Measurements from ENCODE around the gene SFXN5. TPM values are rescaled to one million over a fixed set of nuclear protein-coding genes. Genes with fewer than 3 reads are reported as not detected.

SFXN5 gene
- total RNA-seq, 1 experiment from 2014 or later, result 31.3 TPM

GRCh38 chr2:72920318-72921087, 151.0 kb downstream of the SFXN5 start:
- H3K27me3 Mint-ChIP-seq (ENCODE audit: insufficient read depth, unreplicated experiment), result peaks cover 15% of the 10 kb centered on the region
- no peak for DNase-seq

GRCh38 chr2:72919414-72920317, 151.8 kb downstream of the SFXN5 start:
- Histone ChIP-seq H3K27me3 (replicated peaks; ENCODE audit: control insufficient read depth, insufficient read depth, low read length) (peaks cover 6% of the 10 kb centered on the region; the same call in 1 of the 2 replicates), H3K4me1 (peaks cover 19% of the 10 kb centered on the region; the same call in 1 of the 2 replicates), H3K36me3 (ENCODE audit: control insufficient read depth, insufficient read depth, low read length) (no peaks in the 10 kb centered on the region), H3K4me3 (ENCODE audit: low read depth, low read length) (no peak overlapping the region), H3K9me3 (no peaks in the 10 kb centered on the region)
- Mint-ChIP-seq H3K27me3 (ENCODE audit: insufficient read depth, unreplicated experiment) (peaks cover 16% of the 10 kb centered on the region), H3K4me3 (ENCODE audit: unreplicated experiment) (peak overlapping the region; percentile 83), H3K4me1 (ENCODE audit: low read depth, unreplicated experiment) (no peaks in the 10 kb centered on the region), H3K9me3 (ENCODE audit: unreplicated experiment) (no peaks in the 10 kb centered on the region), H3K27ac (ENCODE audit: unreplicated experiment) (no peak overlapping the region), H3K36me3 (ENCODE audit: insufficient read depth, unreplicated experiment) (no peaks in the 10 kb centered on the region)
- intact Hi-C loops (cut with micrococcal nuclease; ENCODE audit: unreplicated experiment), result loop anchor here (2.0 to 5.0 kb wide), 2 partner anchors 15 to 193 kb away; partner anchors contain the start of gene RAB11FIP5
- TSS peak; percentile 29 for BruUV-seq (replicated peaks)
- CTCF ChIA-PET, result no interaction called here
- POLR2A ChIA-PET, result no interaction called here
- DNase-seq, result no peak
- TF ChIP-seq CTCF (IDR thresholded peaks at IDR 0.05; ENCODE audit: insufficient read depth in 1 of 2, low read depth in 1 of 2, low read length in 1 of 2, severe bottlenecking in 1 of 2, unreplicated experiment in 1 of 2), result no peak

More at GRCh38 chr2:72920318-72921087, 151.0 kb downstream of the SFXN5 start:
- peak overlapping the region; percentile 52 for H3K4me3 Mint-ChIP-seq (ENCODE audit: unreplicated experiment)
- Histone ChIP-seq H3K36me3 (ENCODE audit: control insufficient read depth, insufficient read depth, low read length) (no peaks in the 10 kb centered on the region), H3K27me3 (replicated peaks; ENCODE audit: control insufficient read depth, insufficient read depth, low read length) (peaks cover 6% of the 10 kb centered on the region; the same call in 1 of the 2 replicates), H3K4me3 (ENCODE audit: low read depth, low read length) (no peak overlapping the region), H3K9me3 (no peaks in the 10 kb centered on the region), H3K4me1 (peaks cover 13% of the 10 kb centered on the region; the same call in 1 of the 2 replicates)
- H3K36me3 Mint-ChIP-seq (ENCODE audit: insufficient read depth, unreplicated experiment), result no peaks in the 10 kb centered on the region
- no peak overlapping the region for H3K27ac Mint-ChIP-seq (ENCODE audit: unreplicated experiment)
- no peak for TF ChIP-seq CTCF (IDR thresholded peaks at IDR 0.05; ENCODE audit: insufficient read depth in 1 of 2, low read depth in 1 of 2, low read length in 1 of 2, severe bottlenecking in 1 of 2, unreplicated experiment in 1 of 2)
- H3K9me3 Mint-ChIP-seq (ENCODE audit: unreplicated experiment), result no peaks in the 10 kb centered on the region
- ChIA-PET POLR2A (no interaction called here), CTCF (no interaction called here)
- intact Hi-C loops (cut with micrococcal nuclease; ENCODE audit: unreplicated experiment), result no loop called here
- BruUV-seq (replicated peaks), result no TSS peak
- no peaks in the 10 kb centered on the region for H3K4me1 Mint-ChIP-seq (ENCODE audit: low read depth, unreplicated experiment)

All from Caco-2 (cell line).